ENCODE results near the gene NXNL1.

DNA sequence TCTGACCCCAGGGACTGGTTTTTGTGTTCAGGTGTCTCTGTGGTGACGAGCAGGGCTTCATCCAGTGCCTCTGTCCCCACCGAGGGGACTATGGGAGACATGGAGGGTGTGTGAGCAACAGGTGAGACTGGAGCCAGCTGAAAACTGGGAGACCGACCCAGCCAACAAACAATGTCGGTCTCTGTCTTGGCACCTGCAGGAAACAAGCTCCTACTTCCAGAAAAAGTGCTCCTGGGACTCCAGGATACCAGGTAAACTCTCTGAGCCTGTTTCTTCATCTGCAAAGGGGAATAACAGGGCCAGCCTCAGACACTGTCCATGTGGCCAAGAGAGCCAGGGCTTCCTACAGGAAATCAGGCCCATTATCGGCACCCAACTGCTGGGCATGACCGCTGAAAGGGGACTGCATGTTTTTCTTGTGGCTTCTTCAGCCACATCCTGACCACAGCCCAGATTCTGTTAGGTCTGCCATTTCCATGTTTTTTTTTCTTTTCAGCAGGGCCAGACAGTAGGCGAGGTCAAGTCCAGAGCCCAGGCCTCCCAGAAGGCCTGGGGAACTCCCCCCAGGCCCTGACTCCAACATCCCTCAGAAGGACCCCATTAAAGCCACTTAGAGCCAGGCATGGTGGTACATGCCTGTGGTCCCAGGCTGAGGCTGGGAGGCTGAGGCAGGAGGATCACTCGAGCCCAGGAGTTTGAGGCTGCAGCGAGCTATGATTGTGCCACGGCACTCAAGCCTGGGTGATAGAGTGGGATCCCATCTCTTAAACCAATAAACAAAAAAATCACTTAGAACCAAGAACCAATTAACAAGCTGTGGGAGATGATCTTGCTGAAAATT lies 54.5 kb downstream of the NXNL1 start:
- TF ChIP-seq POLR2A (IDR thresholded peaks at IDR 0.05; ENCODE audit: low read length) (no peak), GATA1 (IDR thresholded peaks at IDR 0.05; ENCODE audit: low read depth, low read length) (no peak)

Data from erythroblast (primary cell).